Left lung (tissue), 10 donors: ENCODE data around the gene GLTPD2. TPM values are rescaled to one million over a fixed set of nuclear protein-coding genes. Genes with fewer than 3 reads are reported as not detected.

ENCODE experiments used
- ATAC-seq: fragments of 200-7000 bp; cut with Tn5 transposase; one replicate; pipeline ENCODE4 v1.9.1; 2020; ENCODE audit warnings: moderate library complexity
- DNase-seq, 4 donors: peaks; one replicate each; pipeline ENCODE4 v3.0.0-alpha.2; 2013 to 2020
- H3K27ac ChIP-seq, 2 donors: fragments of 200-600 bp; sonication (generic) in 1 of 2; one replicate each; pipeline versions ENCODE4 v1.5.0 to v1.8.0; 2020 to 2021
- H3K27me3 ChIP-seq, 2 donors: fragments of 200-600 bp; sonication (generic) in 1 of 2; one replicate each; pipeline versions ENCODE4 v1.5.0 to v1.8.0; 2020 to 2021
- H3K36me3 ChIP-seq, 2 donors: fragments of 200-600 bp; sonication (generic) in 1 of 2; one replicate each; pipeline versions ENCODE4 v1.5.0 to v1.8.0; 2020 to 2021
- H3K4me1 ChIP-seq, 2 donors: fragments of 200-600 bp; one replicate each; pipeline ENCODE4 v1.8.0; 2021
- H3K4me3 ChIP-seq, 2 donors: fragments of 200-600 bp; sonication (generic) in 1 of 2; one replicate each; pipeline versions ENCODE4 v1.5.0 to v1.8.0; 2020 to 2021; ENCODE audit warnings: mild to moderate bottlenecking in 1 of 2
- H3K9me3 ChIP-seq, 2 donors: fragments of 200-600 bp; sonication (generic) in 1 of 2; one replicate each; pipeline versions ENCODE4 v1.5.0 to v1.8.0; 2020 to 2021
- intact Hi-C, 2 donors: fragments of 100-400 bp; cut with DNase I; formaldehyde crosslinking; loops; one replicate each; pipeline versions ENCODE4 v1.11.2 to v1.14.2; 2022
- polyA plus RNA-seq, 6 donors: library from polyadenylated mRNA; unstranded; fragments of 120-200 nt; gene quantifications; one replicate each; pipeline ENCODE4 v1.2.1, GENCODE V29; 2013; ENCODE audit not compliant: insufficient read length in 6 of 6
- total RNA-seq, 2 donors: library from RNA; stranded (reverse); fragmentation: NEBNext Ultra II Directional; extraction: Animal tissue kit (Norgen Biotek cat#: 25700); gene quantifications; one replicate each; pipeline ENCODE4 v1.2.1, GENCODE V29; 2021
- TF ChIP-seq, protein P1 (sequence below), 2 donors: fragments of 200-600 bp; sonication (generic) in 1 of 2; IDR thresholded peaks; one replicate each; pipeline versions ENCODE4 v1.5.0 to v1.8.0; 2021; ENCODE audit warnings: antibody characterized with exemption in 2 of 2
- donor health status: DM: no; HTN: yes; CAD: no.
- donor health status: DM: no; HTN: no; CAD: no.

The GLTPD2 gene
- total and polyA plus RNA-seq, 8 donors = 0.59 to 1.5 (median 0.99) TPM; not detected in 2

DNA sequence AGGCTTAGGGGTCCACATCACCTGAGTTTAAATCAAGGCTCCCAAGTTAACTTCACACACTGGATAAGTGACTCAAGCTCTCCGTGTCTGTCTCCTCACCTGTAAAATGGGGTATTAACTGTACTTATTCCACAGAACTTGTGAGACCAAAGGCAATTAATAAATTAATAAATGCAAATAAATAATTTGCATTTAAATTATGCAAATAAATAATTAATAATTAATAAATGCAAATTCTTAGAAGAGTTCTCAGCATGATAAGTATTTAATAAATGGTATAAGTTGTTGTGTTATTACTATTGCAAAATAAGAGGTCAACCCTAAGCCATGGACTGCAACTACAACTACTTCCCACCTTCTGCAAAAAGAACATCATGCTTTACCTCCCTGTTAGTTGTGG is 35.4 kb upstream of the GLTPD2 start:
- peaks cover 0 to 49% of the 10 kb centered on the region in 2 donors for H3K27me3 ChIP-seq
- no peaks in the 10 kb centered on the region for H3K9me3 ChIP-seq
- no peaks in the 10 kb centered on the region for H3K36me3 ChIP-seq
- DNase-seq = no peak
- H3K27ac ChIP-seq = no peak overlapping the region
- H3K4me1 ChIP-seq = peaks cover 0 to 26% of the 10 kb centered on the region in 2 donors
- intact Hi-C loops = no loop called here
- ATAC-seq = no peak
- TF ChIP-seq, protein P1, sequence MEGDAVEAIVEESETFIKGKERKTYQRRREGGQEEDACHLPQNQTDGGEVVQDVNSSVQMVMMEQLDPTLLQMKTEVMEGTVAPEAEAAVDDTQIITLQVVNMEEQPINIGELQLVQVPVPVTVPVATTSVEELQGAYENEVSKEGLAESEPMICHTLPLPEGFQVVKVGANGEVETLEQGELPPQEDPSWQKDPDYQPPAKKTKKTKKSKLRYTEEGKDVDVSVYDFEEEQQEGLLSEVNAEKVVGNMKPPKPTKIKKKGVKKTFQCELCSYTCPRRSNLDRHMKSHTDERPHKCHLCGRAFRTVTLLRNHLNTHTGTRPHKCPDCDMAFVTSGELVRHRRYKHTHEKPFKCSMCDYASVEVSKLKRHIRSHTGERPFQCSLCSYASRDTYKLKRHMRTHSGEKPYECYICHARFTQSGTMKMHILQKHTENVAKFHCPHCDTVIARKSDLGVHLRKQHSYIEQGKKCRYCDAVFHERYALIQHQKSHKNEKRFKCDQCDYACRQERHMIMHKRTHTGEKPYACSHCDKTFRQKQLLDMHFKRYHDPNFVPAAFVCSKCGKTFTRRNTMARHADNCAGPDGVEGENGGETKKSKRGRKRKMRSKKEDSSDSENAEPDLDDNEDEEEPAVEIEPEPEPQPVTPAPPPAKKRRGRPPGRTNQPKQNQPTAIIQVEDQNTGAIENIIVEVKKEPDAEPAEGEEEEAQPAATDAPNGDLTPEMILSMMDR (IDR thresholded peaks at IDR 0.05) = no peak
- H3K4me3 ChIP-seq = no peak overlapping the region

DNA sequence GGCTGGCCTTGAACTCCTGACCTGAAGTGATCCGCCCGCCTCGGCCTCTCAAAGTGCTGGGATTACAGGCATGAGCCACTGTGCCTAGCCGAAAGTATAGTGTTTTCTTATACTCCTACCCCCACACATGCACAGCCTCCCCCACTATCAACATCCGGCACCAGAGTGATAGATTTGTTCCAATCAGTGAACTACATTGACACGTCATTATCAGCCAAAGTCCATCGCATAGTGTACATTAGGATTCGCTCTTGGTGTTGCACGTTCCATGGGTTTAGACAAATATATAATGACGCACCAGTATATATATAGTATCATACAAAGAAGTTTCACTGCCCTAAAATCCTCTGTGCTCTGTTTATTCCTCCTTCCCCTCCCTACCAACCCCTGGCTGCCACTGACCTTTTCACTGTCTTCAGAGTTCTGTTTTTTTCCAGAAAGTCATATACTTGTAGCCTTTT is 29.0 kb upstream of the GLTPD2 start:
- Histone ChIP-seq H3K9me3 (no peaks in the 10 kb centered on the region), H3K4me1 (peaks cover 0 to 12% of the 10 kb centered on the region in 2 donors), H3K27me3 (peaks cover 0 to 10% of the 10 kb centered on the region in 2 donors), H3K36me3 (no peaks in the 10 kb centered on the region), H3K27ac (no peak overlapping the region), H3K4me3 (no peak overlapping the region)
- TF ChIP-seq, protein P1 (IDR thresholded peaks at IDR 0.05) = no peak
- intact Hi-C loops = no loop called here
- ATAC-seq (peak; percentile 66), DNase-seq (no peak)

DNA sequence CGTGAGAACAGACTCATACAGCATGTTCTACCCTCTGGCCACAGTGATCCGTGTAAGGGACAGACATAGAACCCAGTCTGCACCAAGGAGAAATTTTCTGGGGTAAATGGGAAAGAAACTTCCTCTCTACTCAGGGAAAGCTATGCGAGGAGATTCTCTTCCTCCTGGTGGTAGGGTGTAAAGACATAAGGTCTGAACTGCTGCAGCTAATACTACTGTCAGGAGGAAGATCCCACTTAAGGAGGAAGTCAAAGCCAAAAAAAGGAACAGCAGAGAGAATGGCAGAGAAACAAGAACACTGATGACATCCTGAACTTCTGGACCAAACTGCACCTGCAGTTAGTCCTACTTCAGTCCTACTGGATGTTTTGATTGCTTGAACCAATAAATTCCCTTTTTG is 24.2 kb upstream of the GLTPD2 start:
- peak overlapping the region in 1 of 2 donors; percentile 89 for H3K27ac ChIP-seq
- H3K4me3 ChIP-seq = no peak overlapping the region
- no peaks in the 10 kb centered on the region for H3K27me3 ChIP-seq
- peaks cover 0 to 52% of the 10 kb centered on the region in 2 donors for H3K4me1 ChIP-seq
- H3K36me3 ChIP-seq = no peaks in the 10 kb centered on the region
- intact Hi-C loops = no loop called here
- ATAC-seq (peak; percentile 68), DNase-seq (no peak)
- no peaks in the 10 kb centered on the region for H3K9me3 ChIP-seq
- TF ChIP-seq, protein P1 (IDR thresholded peaks at IDR 0.05) = no peak

DNA sequence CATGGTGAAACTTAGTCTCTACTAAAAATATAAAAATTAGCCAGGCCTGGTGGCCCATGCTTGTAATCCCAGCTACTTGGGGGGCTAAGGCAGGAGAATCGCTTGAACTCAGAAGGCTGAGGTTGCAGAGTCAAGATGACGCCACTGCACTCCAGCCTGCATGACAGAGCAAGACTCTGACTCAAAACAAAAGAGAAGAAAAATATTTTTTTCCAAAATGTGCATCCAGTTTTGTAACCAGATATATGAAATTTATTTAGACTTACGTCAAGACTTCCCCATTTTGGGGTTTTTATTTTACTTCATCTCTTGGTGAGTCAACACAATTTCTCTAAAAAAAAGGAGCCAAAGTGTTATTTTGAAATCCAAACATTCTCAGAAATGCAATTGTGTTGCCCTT is 22.6 kb upstream of the GLTPD2 start:
- intact Hi-C loops = no loop called here
- DNase-seq (peak in 1 of 4 donors; percentile 66), ATAC-seq (peak; percentile 55)
- Histone ChIP-seq H3K36me3 (no peaks in the 10 kb centered on the region), H3K27me3 (no peaks in the 10 kb centered on the region), H3K4me3 (no peak overlapping the region), H3K9me3 (no peaks in the 10 kb centered on the region), H3K27ac (peak overlapping the region; percentile 59 to 89), H3K4me1 (peaks cover 0 to 57% of the 10 kb centered on the region in 2 donors)
- TF ChIP-seq, protein P1 (IDR thresholded peaks at IDR 0.05) = no peak

DNA sequence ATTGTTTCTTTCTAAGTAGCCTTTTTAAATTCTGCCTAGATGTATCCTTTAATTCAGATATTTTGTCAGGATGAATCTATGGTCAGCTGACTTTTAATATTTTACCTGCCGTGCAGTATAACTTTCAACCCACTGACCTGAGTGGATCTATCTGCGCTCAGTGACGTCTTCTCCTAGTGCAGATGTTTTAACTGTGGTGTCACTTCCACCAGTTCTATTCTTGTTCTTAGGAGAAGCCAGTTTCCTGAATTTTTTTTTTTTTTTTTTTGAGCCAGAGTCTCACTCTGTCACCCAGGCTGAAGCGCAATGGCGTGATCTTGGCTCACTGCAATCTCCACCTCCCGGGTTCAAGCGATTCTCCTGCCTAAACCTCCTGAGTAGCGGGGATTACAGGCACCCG is 22.0 kb upstream of the GLTPD2 start:
- no peaks in the 10 kb centered on the region for H3K36me3 ChIP-seq
- H3K9me3 ChIP-seq = no peaks in the 10 kb centered on the region
- ATAC-seq = peak; percentile 39
- intact Hi-C loops = no loop called here
- TF ChIP-seq, protein P1 (IDR thresholded peaks at IDR 0.05) = no peak
- H3K4me3 ChIP-seq = no peak overlapping the region
- H3K27me3 ChIP-seq = peaks cover 0 to 4% of the 10 kb centered on the region in 2 donors
- H3K4me1 ChIP-seq = peaks cover 0 to 57% of the 10 kb centered on the region in 2 donors
- H3K27ac ChIP-seq = peak overlapping the region; percentile 41 to 89
- no peak for DNase-seq
